PFSK-1 (cell line): Measurements from ENCODE around the gene RAMACL.

ENCODE experiments used
- POLR2AphosphoS5 ChIP-seq: IDR thresholded peaks from 2 replicates; pipeline ENCODE4 v1.6.1; 2012; ENCODE audit warnings: low read depth, mild to moderate bottlenecking, control low read depth, low read length, moderate library complexity
- REST ChIP-seq, 2 experiments: IDR thresholded peaks; 2 replicates each; pipeline versions ENCODE4 v1.6.1 to v1.8.0; 2011 to 2012; ENCODE audit warnings: low read depth in 2 of 2, low read length in 2 of 2, control low read depth in 1 of 2, inconsistent platforms in 1 of 2, mild to moderate bottlenecking in 1 of 2, moderate library complexity in 1 of 2; ENCODE audit not compliant: insufficient read depth in 1 of 2

GRCh38 chr6:166615059-166615770 lies 28.7 kb upstream of the RAMACL start:
- TF ChIP-seq REST (IDR thresholded peaks at IDR 0.05; ENCODE audit: insufficient read depth in 1 of 2, low read depth in 2 of 2, low read length in 2 of 2) (no peak), POLR2AphosphoS5 (no peak)
